GM19099 (cell line): ENCODE data around the gene TNFAIP1.

ENCODE experiments used
- POLR2A ChIP-seq: IDR thresholded peaks from 3 replicates; pipeline ENCODE4 v1.6.1; 2011; ENCODE audit warnings: low read depth; ENCODE audit not compliant: insufficient read length; ENCODE audit errors: extremely low read depth

The TNFAIP1 gene

GRCh38 chr17:28350271-28350670 lies 14.7 kb downstream of the TNFAIP1 start:
- TF ChIP-seq POLR2A: no peak

DNA sequence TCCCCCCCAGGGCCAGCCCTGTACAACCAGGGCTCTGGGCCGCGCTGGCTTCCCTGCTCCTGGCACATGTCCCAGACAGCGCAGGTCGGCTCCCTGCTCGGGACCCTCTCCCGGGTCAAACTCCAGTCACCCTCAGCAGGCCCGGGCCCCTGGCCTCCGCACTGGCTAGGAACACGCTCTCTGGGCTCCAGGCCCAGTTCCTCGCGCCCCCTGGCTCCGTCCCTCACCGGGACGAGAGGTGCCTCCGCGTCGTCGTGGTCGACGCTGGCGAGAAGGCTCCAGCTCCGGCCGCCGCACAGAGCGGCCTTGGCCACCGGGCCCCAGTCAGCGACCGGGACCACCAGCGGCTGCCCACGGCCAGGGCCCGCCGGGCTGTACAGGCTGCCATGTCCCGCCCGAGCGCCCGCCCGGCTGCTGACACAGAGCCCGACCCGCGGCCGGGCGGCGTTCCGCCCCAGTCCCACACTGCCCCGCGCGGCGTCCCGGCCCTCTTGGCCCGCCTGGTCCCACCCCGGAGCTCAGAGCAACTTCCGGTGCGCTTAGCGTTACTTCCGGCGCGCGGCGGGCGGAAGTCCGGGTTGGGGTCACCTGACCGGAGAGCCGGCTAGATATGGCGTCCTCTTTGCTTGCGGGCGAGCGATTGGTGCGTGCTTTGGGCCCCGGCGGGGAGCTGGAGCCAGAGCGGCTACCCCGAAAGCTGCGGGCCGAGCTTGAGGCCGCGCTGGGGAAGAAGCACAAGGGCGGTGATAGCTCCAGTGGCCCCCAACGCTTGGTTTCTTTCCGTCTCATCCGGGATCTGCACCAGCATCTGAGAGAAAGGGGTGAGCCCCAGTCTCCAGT lies 21.7 kb downstream of the TNFAIP1 start, which contains the start of gene POLDIP2:
Gene POLDIP2, minus strand, starts transcription at position 467 of the 840 bp plus-strand sequence. Its CDS starts 79 bp downstream, at position 388.
- TF ChIP-seq POLR2A: peak; percentile 97

DNA sequence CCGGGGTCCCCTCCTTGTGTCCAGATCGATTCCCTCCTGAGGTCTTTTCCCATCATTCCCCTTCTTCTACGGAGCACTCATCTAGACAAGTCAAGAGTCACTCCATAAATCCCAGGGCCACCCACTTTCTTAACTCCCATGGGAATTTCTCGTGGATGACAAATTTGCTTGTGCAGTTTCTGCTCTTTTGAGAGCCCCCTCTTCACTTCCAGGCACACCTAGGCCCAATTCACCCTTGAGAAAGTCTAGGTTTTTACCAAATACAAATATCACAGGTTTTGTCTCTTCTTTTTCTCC lies 22.3 kb downstream of the TNFAIP1 start:
- TF ChIP-seq POLR2A: no peak

GRCh38 chr17:28363186-28363585 lies 27.6 kb downstream of the TNFAIP1 start:
- no peak for TF ChIP-seq POLR2A

GRCh38 chr17:28363776-28364650 lies 28.5 kb downstream of the TNFAIP1 start:
- TF ChIP-seq POLR2A: no peak

DNA sequence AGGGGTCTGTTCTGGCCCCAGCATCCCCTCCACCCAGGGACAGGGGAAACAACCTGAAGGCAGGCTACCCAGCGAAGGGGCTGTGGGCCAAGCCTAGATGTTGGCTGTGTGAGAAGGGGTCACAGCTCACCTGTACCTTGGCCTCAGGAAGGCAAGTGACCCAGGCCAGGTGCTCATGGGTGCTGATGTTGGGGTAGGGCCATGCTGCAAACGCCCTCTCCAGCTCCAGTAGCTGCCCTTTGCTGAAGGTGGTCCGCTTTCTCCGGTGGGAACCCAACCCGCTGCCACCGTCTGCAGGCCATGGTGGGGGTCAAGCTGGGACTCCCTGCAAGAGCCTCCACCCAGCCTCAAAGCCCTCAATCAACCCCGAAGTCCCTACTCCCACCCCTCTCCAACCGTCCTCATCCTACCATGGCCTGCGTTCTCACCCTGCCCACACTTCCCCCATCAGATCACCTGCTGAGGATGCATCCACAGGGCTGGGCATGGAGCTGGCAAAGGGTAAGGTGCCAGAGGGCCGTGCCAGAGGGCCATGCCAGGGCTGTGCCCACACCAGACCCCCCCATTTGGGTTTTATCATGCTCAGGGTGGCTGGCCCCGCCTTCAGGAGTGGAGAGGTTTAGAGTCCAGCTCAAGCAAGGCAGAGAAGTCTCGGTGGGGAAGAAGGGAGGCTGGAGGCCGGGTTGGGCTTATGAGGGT lies 29.3 kb downstream of the TNFAIP1 start, which contains the start of gene SEBOX:
Gene SEBOX, minus strand, starts transcription at position 535 of the 699 bp plus-strand sequence. Its CDS starts 48 bp downstream, at position 487.
- TF ChIP-seq POLR2A: no peak

GRCh38 chr17:28365487-28365886 lies 29.9 kb downstream of the TNFAIP1 start:
- TF ChIP-seq POLR2A: no peak

GRCh38 chr17:28366605-28367004 lies 31.0 kb downstream of the TNFAIP1 start:
- TF ChIP-seq POLR2A: no peak

DNA sequence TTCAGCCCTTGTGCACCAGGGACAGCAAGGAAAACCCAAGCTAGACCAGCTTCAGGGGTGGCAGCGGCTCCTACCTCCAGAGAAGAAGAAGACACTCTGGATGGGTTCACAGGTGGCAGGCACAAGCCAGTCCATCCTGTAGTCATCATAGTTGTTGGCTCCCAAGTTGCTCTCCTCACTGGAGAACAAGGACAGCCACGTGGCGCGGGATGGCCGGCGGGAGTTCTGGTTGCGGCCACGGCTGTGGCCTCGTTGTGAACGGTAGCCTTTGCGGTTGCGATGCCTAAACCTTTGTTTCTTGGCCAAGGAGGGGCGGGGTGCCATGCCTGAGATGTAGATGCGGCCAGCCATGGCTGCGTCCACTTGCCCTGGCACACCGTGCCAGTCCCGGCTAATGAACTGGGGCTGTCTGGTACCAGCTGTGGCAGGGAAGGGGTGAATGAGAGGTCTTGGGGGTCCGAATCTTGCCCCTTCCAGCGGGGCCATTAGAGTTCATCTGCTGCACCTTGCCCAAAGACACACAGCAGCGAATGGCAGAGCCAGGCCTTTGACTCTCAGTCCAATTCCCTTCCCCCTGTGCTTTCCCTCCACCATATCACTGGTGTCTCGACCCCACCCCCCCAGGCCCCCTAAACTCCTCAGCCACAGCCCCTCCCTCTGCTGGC lies 32.2 kb downstream of the TNFAIP1 start:
- TF ChIP-seq POLR2A: no peak

GRCh38 chr17:28368306-28368831 lies 32.8 kb downstream of the TNFAIP1 start:
- TF ChIP-seq POLR2A: no peak

GRCh38 chr17:28368915-28369683 lies 33.5 kb downstream of the TNFAIP1 start:
- no peak for TF ChIP-seq POLR2A

DNA sequence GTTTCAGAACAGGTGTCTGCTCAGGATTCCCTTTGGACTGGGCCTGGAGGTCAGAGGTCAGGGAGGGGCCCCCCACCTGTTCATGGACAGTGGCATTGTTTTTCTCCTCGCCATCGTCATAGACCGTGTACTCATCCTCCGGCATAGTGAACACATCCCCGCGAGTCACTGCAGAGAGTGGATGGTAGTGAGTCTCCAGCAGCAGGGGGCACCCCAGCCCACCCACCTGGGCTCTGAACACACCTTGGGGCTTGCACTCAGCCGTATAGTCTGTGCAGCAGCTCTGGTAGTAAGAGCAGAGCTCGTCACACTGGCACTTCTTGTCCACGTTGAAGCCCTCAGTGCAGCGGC lies 34.1 kb downstream of the TNFAIP1 start:
- no peak for TF ChIP-seq POLR2A

GRCh38 chr17:28370035-28370743 lies 34.6 kb downstream of the TNFAIP1 start, which contains the start of gene VTN:
Gene VTN (minus strand): TSS chr17:28370307. CDS start chr17:28370203, 104 bp downstream.
- no peak for TF ChIP-seq POLR2A
